Fibroblast of skin of scalp (primary cell): Measurements from ENCODE around the gene ABL2. TPM values are rescaled to one million over a fixed set of nuclear protein-coding genes. Genes with fewer than 3 reads are reported as not detected.
A peak's percentile ranks its signal among the peaks of the same experiment; 100 is the strongest.
"Not testable (repeated sequence)": the region's sequence is repeated elsewhere in the genome, so short reads cannot be mapped to it uniquely, and the experiment has no call there.

Experiments used
- DNase-seq: peaks from one replicate; pipeline ENCODE4 v3.0.0-alpha.2; 2013
- polyA plus RNA-seq, 2 experiments: library from polyadenylated mRNA; unstranded; fragments of 120-200 nt; gene quantifications; one replicate each; pipeline ENCODE4 v1.2.1, GENCODE V29; 2013; ENCODE audit not compliant: insufficient read length in 2 of 2

Gene ABL2
- 11.8 TPM for polyA plus RNA-seq (2013, experiment 1 of 2; ENCODE audit: insufficient read length)
- 12.4 TPM for polyA plus RNA-seq (2013, experiment 2 of 2; ENCODE audit: insufficient read length)

GRCh38 chr1:179229214-179230140, at the start of gene ABL2:
ABL2 (minus strand) TSS chr1:179229677; CDS start chr1:179229397, 280 bp downstream.
- DNase-seq: peak; percentile 51

- DNase-seq: no peak
Observed at GRCh38 chr1:179278920-179279319, 49.4 kb upstream of the ABL2 start.

GRCh38 chr1:179274424-179274823, 44.9 kb upstream of the ABL2 start:
- DNase-seq: not testable (repeated sequence)

- no peak for DNase-seq
Observed at GRCh38 chr1:179269071-179269470, 39.6 kb upstream of the ABL2 start.

- peak; percentile 11 for DNase-seq
Observed at GRCh38 chr1:179264507-179264906, 35.0 kb upstream of the ABL2 start.

GRCh38 chr1:179263121-179263520, 33.6 kb upstream of the ABL2 start:
- no peak for DNase-seq

GRCh38 chr1:179262183-179262582, 32.7 kb upstream of the ABL2 start:
- DNase-seq: no peak

- peak; percentile 7 for DNase-seq
Observed at GRCh38 chr1:179253286-179253972, 24.0 kb upstream of the ABL2 start.

GRCh38 chr1:179252606-179253005, 23.1 kb upstream of the ABL2 start:
- no peak for DNase-seq

- DNase-seq: peak; percentile 48
Observed at GRCh38 chr1:179251675-179252074, 22.2 kb upstream of the ABL2 start.

GRCh38 chr1:179247923-179248322, 18.4 kb upstream of the ABL2 start:
- DNase-seq: no peak

GRCh38 chr1:179245426-179245825, 15.9 kb upstream of the ABL2 start:
- not testable (repeated sequence) for DNase-seq

- no peak for DNase-seq
Observed at GRCh38 chr1:179241530-179242097, 12.1 kb upstream of the ABL2 start.

GRCh38 chr1:179237222-179237621, 7.7 kb upstream of the ABL2 start:
- no peak for DNase-seq

GRCh38 chr1:179234863-179235262, 5.4 kb upstream of the ABL2 start:
- DNase-seq: no peak

- peak; percentile 14 for DNase-seq
Observed at GRCh38 chr1:179231923-179232322, 2.4 kb upstream of the ABL2 start.

- no peak for DNase-seq
Observed at GRCh38 chr1:179230721-179231120, 1.2 kb upstream of the ABL2 start.

GRCh38 chr1:179230251-179230650, 774 bp upstream of the ABL2 start:
- peak; percentile 32 for DNase-seq

- DNase-seq: peak; percentile 30
Observed at GRCh38 chr1:179228783-179229213, 679 bp downstream of the ABL2 start.

GRCh38 chr1:179226738-179227137, 2.7 kb downstream of the ABL2 start:
- DNase-seq: no peak

- not testable (repeated sequence) for DNase-seq
Observed at GRCh38 chr1:179224466-179224865, 5.0 kb downstream of the ABL2 start.

- DNase-seq: not testable (repeated sequence)
Observed at GRCh38 chr1:179221121-179221520, 8.4 kb downstream of the ABL2 start.

- peak; percentile 26 for DNase-seq
Observed at GRCh38 chr1:179217943-179218507, 11.5 kb downstream of the ABL2 start.
